ENCODE measurements around the gene BICD2.

The BICD2 gene

DNA sequence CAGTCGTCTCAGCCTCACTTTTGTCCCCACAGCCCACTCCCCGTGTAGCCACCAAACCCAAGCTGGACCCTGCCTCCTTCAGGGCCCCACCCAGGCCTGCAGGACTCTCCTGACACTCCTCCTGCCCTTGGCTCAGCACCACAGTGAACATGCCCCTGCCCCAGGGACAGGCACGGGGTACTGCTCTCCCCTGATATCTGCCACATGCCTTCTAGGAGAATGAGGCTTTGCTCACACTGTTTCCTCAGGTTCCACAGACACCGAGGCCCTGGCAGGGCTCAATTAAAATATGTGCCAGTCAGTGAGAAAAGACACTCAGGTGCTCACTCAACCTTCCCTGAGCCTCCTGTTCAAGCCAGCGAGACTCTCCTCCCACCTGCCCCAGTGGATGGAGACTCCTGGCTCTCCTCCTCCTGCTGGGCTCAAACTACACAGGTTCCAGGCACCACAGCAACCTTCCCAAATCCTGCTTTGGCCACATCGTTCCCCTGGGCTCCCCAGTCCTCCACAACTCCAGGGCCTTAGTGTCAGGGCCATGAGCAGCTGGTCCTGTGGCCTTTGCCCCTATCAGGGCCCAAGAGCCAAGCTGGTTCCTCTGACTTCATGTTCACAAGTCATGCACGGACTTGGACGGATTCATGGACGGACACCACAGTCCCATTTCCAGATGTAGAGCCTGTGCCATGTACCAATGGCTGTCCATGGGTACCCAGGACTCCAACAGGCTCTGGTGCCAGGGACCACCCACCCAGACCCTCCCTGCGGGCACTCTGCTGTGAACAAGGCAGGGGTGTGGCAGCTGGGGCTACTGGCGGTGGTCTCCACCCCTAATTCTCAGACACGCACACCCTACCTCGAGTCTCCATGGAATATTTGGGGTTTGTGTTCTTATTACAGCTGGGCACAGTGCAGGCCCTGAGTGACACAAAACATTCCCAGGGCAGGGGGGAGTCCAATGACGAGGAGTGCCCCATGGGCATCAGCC, 36.6 kb downstream of the BICD2 start:
- DNase-seq (ENCODE audit: low read depth): no peak

DNA sequence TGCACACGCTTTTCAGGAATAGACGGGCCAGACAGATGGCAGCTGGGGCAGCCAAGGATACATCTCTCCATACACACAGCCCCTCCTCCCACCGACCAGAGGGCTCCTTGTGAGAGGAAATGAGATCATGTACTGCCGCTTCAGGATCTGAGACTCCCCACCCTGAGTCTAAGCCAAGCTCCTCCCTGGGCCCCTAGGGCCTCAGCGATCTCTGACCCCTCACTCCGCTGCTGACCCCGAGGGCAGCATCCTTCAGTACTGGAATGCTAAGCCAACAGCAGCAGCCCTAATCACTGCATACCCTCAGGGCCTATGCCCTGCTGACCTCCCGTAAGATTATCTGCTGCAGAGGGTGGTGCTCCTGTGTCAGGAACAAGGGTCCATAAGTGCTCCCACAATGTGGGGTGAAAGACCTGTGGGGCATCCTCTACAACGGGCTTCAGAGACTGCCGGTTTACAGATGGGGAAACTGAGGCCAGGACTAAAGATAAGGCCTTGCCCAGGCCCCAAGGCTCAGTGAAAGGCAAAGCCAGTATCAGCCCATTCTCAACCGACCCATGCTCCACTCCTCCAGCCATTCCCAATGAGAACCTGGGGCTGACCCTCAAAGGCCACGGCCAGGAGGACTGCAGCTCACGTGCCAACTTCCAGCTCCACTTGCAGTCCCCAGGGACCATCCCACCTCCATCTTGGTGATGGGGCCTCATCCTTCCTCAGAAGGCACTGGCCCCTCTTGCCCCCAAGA, 37.5 kb downstream of the BICD2 start:
- DNase-seq (ENCODE audit: low read depth): no peak

DNA sequence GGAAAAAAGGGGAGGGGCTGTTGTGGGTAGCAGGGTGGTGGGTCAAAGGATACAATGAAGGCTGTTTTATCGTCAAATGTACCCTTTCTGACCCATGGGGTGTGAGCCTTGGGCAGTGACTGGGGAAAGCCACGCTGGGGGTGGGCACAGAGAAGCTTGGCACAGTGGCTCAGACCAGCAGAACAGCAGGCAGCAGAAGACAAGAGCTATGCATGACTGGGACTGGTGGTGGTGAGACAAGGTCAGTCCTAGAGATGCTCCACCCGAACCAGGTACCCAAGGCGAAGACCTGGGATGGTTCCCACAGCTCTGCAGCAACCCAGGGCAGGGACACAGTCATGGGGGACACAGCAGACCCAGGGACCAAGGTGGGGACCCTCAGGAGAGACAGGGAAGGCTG, 38.3 kb downstream of the BICD2 start:
- no peak for DNase-seq (ENCODE audit: low read depth)

DNA sequence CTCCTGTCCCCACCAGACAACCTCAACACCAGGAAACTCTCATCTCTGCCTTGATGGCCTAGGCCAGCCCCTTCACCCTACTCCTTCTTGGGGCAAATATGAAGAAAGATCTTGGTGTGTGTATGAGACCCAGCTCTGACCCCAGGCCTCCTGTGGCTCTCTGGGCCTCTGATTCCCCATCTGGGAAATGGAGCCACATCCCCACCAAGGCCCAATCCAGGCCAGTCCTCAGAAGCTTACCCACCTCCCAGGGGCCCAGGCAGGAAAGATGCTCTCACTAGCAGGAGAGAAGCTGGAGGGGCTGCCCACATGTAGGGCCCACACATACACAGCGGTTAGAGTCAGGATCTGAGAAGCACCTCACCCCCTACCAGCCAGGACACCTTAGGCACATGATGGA, 38.9 kb downstream of the BICD2 start:
- no peak for DNase-seq (ENCODE audit: low read depth)

- DNase-seq (ENCODE audit: low read depth): no peak
These were observed 39.4 kb downstream of the BICD2 start for GRCh38 chr9:92725266-92725545.

DNA sequence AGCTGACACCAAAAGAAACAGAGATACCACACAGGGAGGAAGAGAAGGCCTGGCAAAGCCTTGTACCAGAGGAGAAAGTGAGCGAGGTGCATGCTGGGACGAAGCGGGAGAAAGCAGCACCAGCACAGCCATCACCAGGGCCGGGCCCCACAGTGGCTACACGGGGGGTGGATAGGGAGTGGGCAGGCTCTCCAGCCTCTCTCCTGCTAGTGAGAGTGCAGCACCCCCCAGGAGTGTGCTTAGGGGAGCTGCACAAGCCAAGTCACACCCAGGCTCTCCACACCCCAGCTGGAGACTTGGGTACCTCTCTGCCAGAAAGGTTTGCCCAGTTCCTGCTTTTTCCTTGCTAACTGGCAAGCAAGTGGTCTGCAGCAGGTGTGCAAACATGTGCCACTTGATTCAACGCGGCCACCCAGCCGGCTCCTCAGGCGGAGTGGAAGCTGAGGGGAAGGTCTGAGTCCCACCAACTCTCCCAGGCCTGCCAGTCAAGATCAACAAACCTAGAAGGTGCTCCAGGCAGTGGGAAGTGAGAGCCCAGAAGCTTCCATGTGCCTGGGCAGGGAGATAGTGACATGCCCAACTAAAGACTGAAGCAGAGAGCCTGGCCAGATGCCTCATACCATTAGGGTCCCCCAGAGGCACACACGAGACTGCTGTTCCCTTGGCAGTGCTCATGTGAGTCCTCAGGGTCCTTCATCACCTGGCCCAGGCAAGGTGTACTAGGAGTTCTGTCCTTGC, 39.9 kb downstream of the BICD2 start:
- DNase-seq (ENCODE audit: low read depth): no peak

DNA sequence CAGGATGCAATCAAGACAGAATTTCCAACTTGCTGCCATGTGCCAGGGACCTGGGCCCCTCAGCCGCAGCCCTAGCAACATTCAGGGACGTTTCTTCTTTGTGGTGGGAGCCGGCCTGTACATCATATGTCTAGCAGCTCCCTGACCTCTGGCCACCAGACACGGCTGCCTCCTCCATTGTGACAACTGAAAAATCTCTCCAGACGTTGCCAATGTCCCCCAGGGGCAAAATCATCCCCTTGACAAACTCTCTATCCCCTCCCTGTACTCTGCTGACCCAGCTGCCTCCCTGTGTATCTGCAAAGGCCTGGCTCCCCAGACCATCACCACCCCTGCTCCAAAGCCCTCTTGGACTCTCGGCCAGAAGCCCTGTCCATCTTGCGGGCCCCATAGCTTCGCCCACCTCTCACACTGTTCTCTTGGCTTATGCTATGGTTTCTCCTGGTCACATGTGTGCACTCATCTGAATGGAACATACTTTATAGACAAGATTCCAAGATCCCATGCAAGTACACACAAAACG, 40.8 kb downstream of the BICD2 start:
- no peak for DNase-seq (ENCODE audit: low read depth)

DNA sequence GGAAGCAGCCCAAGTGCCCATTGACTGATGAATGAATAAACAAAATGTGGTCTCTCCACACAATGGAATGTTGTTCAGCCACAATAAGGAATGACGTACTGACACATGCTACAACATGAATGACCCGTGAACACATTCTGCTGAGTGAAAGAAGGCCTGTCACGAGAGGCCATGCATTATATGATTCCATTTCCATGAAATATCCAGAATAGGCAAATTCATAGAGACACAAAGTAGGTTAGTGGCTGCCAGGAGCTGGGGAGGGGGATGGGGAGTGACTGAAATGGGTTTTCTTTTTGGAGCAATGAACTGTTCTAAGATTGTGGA, 41.4 kb downstream of the BICD2 start:
- DNase-seq (ENCODE audit: low read depth): no peak

GRCh38 chr9:92722386-92723298, 42.0 kb downstream of the BICD2 start:
- no peak for DNase-seq (ENCODE audit: low read depth)

DNA sequence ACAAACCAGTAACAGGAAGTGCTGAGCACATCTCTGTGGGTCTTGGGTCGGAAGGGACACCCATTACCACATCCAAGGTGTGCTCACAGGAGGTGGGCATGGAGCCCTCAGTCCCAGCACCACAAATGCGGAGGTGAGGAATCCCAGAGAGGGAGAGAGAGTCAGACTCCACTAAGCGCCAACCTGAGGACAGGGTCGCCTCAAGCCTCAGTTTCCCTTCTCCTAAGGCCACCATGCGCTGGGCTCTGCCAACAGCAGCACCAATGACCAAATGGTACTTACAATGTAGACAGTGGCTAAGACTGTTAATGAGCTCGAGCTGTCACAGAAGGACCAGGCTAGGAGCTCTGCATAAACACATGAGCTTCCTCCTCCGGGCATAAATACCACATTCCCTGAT, 43.1 kb downstream of the BICD2 start:
- no peak for DNase-seq (ENCODE audit: low read depth)

DNA sequence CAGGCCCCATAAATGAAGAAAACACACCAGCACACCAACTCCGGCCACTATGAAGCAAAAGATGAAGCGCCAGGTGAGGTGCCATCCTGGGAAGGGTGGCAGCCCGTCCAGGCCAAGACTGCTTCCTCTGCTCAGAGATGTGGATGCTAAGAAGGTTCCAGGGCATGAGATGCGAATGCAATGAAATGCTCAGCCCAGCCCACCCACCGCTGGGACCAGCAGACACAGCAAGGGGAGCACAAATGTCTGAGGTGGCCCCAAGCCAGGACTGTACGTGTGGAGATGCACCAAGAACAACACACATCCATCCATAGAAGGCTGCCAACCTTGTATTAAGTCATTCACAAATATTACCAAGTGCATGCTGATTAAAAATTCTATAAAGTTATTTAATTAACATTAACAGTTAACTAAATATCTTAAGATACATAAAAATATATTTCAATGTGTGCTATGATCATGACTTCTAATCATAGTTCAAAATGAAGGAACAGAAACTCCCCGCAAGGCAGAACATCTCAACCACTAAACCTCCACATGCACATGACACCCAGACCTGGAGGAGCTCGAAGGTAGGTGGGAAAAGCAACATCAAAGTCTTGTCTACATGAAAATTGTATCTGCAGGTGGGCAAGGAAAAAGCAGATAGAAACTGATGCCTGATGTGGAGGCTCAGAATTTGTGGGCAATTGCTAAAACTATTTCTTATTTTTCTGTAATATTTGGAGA, 43.7 kb downstream of the BICD2 start:
- DNase-seq (ENCODE audit: low read depth): no peak

DNA sequence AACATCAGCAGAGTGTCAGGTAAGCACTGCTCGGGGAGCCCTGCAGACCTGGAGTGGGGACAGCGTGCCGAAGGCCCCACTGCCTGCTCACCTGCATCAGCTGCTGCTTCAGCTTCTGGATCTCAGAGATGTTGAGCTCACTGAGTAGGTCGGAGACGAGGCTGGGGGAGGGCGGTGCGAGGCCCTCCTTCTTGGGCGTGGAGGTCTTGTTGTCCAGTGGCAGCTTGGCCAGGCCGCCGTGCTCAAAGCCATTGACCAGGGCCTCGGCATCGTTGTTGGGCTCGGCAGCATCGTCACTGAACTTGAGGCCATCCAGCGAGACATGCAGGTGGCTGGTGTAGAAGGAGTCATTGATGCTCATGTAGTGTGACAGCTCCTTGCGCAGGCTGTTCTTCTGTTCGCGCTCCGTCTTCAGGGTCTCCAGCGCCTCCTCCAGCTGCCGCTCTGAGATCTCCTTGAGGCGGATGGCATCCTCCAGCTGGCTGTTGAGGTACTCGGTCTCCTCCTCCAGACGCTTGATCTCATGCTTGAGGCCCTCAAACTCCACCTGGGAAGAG, 44.3 kb downstream of the BICD2 start:
- no peak for DNase-seq (ENCODE audit: low read depth)

DNA sequence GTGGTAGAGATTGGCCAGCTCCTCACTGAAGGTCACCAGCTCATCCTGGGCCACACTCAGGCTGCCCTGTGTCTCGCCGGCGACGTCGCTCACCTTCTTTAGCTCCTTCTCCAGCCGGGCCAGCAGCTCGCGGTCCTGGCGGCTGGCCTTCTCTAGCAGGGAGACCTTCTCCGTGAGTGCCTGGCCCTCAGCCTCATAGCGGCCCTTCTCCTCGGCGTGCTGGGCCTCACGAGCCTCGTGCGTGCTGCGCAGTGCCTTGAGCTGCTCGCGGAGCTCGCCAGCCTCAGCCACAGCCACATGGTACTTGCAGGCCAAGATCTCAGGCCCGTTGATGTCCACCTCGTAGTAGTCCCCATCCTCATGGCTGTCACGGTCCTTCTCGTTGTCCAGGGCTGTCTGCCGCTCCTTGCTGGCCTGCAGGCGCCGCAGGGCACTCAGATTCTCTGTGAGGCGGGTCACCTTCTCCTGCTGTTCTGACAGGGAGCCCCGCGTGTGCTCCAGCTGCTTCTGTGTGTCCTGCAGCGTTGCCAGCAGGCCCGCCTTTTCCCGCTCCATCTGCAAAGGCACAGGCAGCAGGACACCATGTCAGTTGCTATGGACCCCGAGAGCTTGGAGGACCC, 45.5 kb downstream of the BICD2 start:
- DNase-seq (ENCODE audit: low read depth): no peak

GRCh38 chr9:92718086-92719001, 46.3 kb downstream of the BICD2 start:
- no peak for DNase-seq (ENCODE audit: low read depth)

GRCh38 chr9:92717201-92718085, 47.2 kb downstream of the BICD2 start:
- DNase-seq (ENCODE audit: low read depth): no peak

- peak; percentile 85 for DNase-seq (ENCODE audit: low read depth)
These were observed 48.1 kb downstream of the BICD2 start for GRCh38 chr9:92716557-92716956.

DNA sequence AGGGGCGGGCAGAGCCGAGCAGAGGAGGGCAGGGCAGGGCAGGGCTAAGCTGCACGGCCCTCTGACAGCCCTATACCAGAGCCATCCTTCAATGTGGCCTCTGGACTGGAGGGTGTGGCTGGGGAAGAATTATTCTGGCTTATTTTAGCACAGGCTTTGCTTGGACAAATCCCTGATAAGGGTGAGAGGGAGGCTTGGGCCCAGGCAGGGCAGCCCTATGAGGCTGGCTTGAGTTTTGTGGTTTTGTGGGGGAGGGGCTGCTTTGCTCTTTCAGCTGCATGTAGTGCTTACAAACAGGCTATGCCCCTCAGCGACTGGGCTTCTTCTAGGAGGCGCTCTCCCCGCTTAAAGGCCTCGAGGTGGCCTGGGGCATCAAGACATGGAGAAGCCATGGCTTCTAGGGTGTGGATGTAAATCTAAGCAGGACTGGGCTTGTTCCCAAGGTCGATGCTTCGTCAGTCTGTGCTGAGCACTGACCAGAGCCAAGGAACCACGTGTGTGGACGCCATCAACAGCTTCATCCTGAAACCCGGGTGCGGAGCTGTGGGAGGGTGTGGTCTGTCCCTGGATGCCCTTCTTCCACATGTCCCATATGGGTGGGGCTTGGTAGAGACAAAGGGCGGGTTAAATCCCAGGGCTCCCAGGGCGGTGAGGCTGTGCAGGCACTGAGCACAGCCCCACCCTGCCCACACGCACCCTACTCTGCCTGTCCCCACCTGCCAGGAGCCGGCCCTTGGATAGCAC, 49.0 kb downstream of the BICD2 start:
- no peak for DNase-seq (ENCODE audit: low read depth)
